ENCODE data around the gene KCNIP4. TPM values are rescaled to one million over a fixed set of nuclear protein-coding genes. Genes with fewer than 3 reads are reported as not detected.
"Not testable (repeated sequence)": the region's sequence is repeated elsewhere in the genome, so short reads cannot be mapped to it uniquely, and the experiment has no call there.

KCNIP4 gene
- total and polyA plus RNA-seq, 9 of the 15 experiments (the other 6 are each of a cell fraction or from before 2014, with no cell fraction given) = 0.25 to 0.41 TPM; not detected in 7

GRCh38 chr4:21363701-21364100 is 584.9 kb downstream of the KCNIP4 start:
- CTCF ChIA-PET (ENCODE audit: low intra/inter-chr PET ratio) = no interaction called here
- Histone ChIP-seq H2AFZ (ENCODE audit: low read depth, low read length) (no peak overlapping the region), H3K9me1 (ENCODE audit: control insufficient read depth, insufficient read depth, low read length) (no peaks in the 10 kb centered on the region), H3K4me2 (ENCODE audit: insufficient read depth, low read length) (no peak overlapping the region), H3K27ac (ENCODE audit: extremely low read depth, low read depth, low read length) (no peak overlapping the region), H3K9me3 (replicated peaks; ENCODE audit: control insufficient read depth, insufficient read depth, low read depth, low read length) (no peaks in the 10 kb centered on the region), H4K20me1 (replicated peaks; ENCODE audit: control insufficient read depth, insufficient read depth, low read length) (no peaks in the 10 kb centered on the region), H3K79me2 (ENCODE audit: control insufficient read depth, insufficient read depth, low read length) (no peaks in the 10 kb centered on the region), H3K36me3 (ENCODE audit: control insufficient read depth, insufficient read depth, low read length) (no peaks in the 10 kb centered on the region), H3K4me3 (no peak overlapping the region), H3K9ac (ENCODE audit: insufficient read depth in 1 of 2, low read depth in 2 of 2, low read length in 2 of 2) (no peak overlapping the region), H3K27me3 (ENCODE audit: control insufficient read depth in 2 of 2, insufficient read depth in 2 of 2, low read length in 2 of 2) (no peaks in the 10 kb centered on the region), H3K4me1 (replicated peaks in 1 of 2; ENCODE audit: control insufficient read depth in 2 of 2, insufficient read depth in 2 of 2, low read length in 2 of 2) (no peaks in the 10 kb centered on the region)
- in situ Hi-C loops (cut with MboI) = no loop called here
- ATAC-seq (no peak), DNase-seq (ENCODE audit: extremely low read depth in 1 of 4, low spot score in 3 of 4) (no peak), FAIRE-seq (no peak)
- intact Hi-C loops (cut with micrococcal nuclease) = no loop called here
- POLR2A ChIA-PET = no interaction called here
- 8% methylated on average over 1 of the region's 1 CpG for WGBS (ENCODE audit: insufficient coverage, low coverage, missing lambda C conversion rate)
- no TSS peak for BruUV-seq (replicated peaks)
- TF ChIP-seq ZNF274 (IDR thresholded peaks at IDR 0.05; ENCODE audit: borderline replicate concordance, low read depth, low read length) = no peak
- TF ChIP-seq ZNF175 (CRISPR knock-in tag; IDR thresholded peaks at IDR 0.05; ENCODE audit: low read depth) = no peak
- no peak for TF ChIP-seq CUX1 (CRISPR knock-in tag; IDR thresholded peaks at IDR 0.05)
- TF ChIP-seq ZNF224 (CRISPR knock-in tag; IDR thresholded peaks at IDR 0.05) = no peak
- no peak for TF ChIP-seq NCOA1 (IDR thresholded peaks at IDR 0.05; ENCODE audit: low read depth)
- TF ChIP-seq HMGXB4 (CRISPR knock-in tag; IDR thresholded peaks at IDR 0.05) = no peak
- no peak for TF ChIP-seq LARP7 (IDR thresholded peaks at IDR 0.05)
- TF ChIP-seq CREBBP (IDR thresholded peaks at IDR 0.05; ENCODE audit: low read depth, low read length) = no peak
- no peak for TF ChIP-seq TRIM24 (IDR thresholded peaks at IDR 0.05)

- H3K27me3 ChIP-seq (ENCODE audit: control insufficient read depth in 2 of 2, insufficient read depth in 2 of 2, low read length in 2 of 2); H3K9ac ChIP-seq (ENCODE audit: insufficient read depth in 1 of 2, low read depth in 2 of 2, low read length in 2 of 2); DNase-seq (ENCODE audit: extremely low read depth in 1 of 4, low spot score in 3 of 4); intact Hi-C loops (cut with micrococcal nuclease); H2AFZ ChIP-seq (ENCODE audit: low read depth, low read length); H3K4me3 ChIP-seq; H3K36me3 ChIP-seq (ENCODE audit: control insufficient read depth, insufficient read depth, low read length); BruUV-seq (replicated peaks); FAIRE-seq; H3K4me1 ChIP-seq (replicated peaks in 1 of 2; ENCODE audit: control insufficient read depth in 2 of 2, insufficient read depth in 2 of 2, low read length in 2 of 2); H3K9me1 ChIP-seq (ENCODE audit: control insufficient read depth, insufficient read depth, low read length); H3K4me2 ChIP-seq (ENCODE audit: insufficient read depth, low read length); H3K9me3 ChIP-seq (replicated peaks; ENCODE audit: control insufficient read depth, insufficient read depth, low read depth, low read length); CTCF ChIA-PET (ENCODE audit: low intra/inter-chr PET ratio); POLR2A ChIA-PET; in situ Hi-C loops (cut with MboI); H3K27ac ChIP-seq (ENCODE audit: extremely low read depth, low read depth, low read length); H4K20me1 ChIP-seq (replicated peaks; ENCODE audit: control insufficient read depth, insufficient read depth, low read length); H3K79me2 ChIP-seq (ENCODE audit: control insufficient read depth, insufficient read depth, low read length); ATAC-seq: not testable (repeated sequence)
- 8% methylated on average over 3 of the region's 4 CpGs for WGBS (ENCODE audit: insufficient coverage, low coverage, missing lambda C conversion rate)
These were observed 596.2 kb downstream of the KCNIP4 start for GRCh38 chr4:21352354-21352753.
